ENCODE results near the gene CDC42SE2. TPM values are rescaled to one million over a fixed set of nuclear protein-coding genes. Genes with fewer than 3 reads are reported as not detected.

Gene CDC42SE2
- total RNA-seq, 1 donor from 2014 or later: 12.8 TPM

GRCh38 chr5:131221008-131221703 is 42.7 kb upstream of the CDC42SE2 start:
- no peak overlapping the region for H3K4me3 ChIP-seq
- intact Hi-C loops (cut with DNase I): no loop called here
- H3K4me1 ChIP-seq: no peaks in the 10 kb centered on the region
- no peak for TF ChIP-seq CTCF (IDR thresholded peaks at IDR 0.05)
- H3K27ac ChIP-seq: no peak overlapping the region
- no peak for DNase-seq (ENCODE audit: low spot score in 2 of 2)
- no peaks in the 10 kb centered on the region for H3K9me3 ChIP-seq
- no peaks in the 10 kb centered on the region for H3K36me3 ChIP-seq
- H3K27me3 ChIP-seq: no peaks in the 10 kb centered on the region

- TF ChIP-seq CTCF (IDR thresholded peaks at IDR 0.05): no peak
- H3K4me1 ChIP-seq: no peaks in the 10 kb centered on the region
- intact Hi-C loops (cut with DNase I): no loop called here
- DNase-seq (ENCODE audit: low spot score in 2 of 2): no peak
- no peak overlapping the region for H3K27ac ChIP-seq
- no peaks in the 10 kb centered on the region for H3K27me3 ChIP-seq
- H3K36me3 ChIP-seq: no peaks in the 10 kb centered on the region
- H3K4me3 ChIP-seq: no peak overlapping the region
- H3K9me3 ChIP-seq: no peaks in the 10 kb centered on the region
Observed at GRCh38 chr5:131221888-131222287, 42.0 kb upstream of the CDC42SE2 start.

- H3K4me3 ChIP-seq: no peak overlapping the region
- no peaks in the 10 kb centered on the region for H3K4me1 ChIP-seq
- no peaks in the 10 kb centered on the region for H3K27me3 ChIP-seq
- no peaks in the 10 kb centered on the region for H3K9me3 ChIP-seq
- intact Hi-C loops (cut with DNase I): no loop called here
- H3K27ac ChIP-seq: no peak overlapping the region
- no peak for DNase-seq (ENCODE audit: low spot score in 2 of 2)
- no peak for TF ChIP-seq CTCF (IDR thresholded peaks at IDR 0.05)
- H3K36me3 ChIP-seq: no peaks in the 10 kb centered on the region
Observed at GRCh38 chr5:131222731-131223130, 41.1 kb upstream of the CDC42SE2 start.

GRCh38 chr5:131223751-131224386 is 40.0 kb upstream of the CDC42SE2 start:
- no peaks in the 10 kb centered on the region for H3K27me3 ChIP-seq
- H3K36me3 ChIP-seq: no peaks in the 10 kb centered on the region
- H3K9me3 ChIP-seq: no peaks in the 10 kb centered on the region
- H3K27ac ChIP-seq: no peak overlapping the region
- intact Hi-C loops (cut with DNase I): no loop called here
- no peak overlapping the region for H3K4me3 ChIP-seq
- H3K4me1 ChIP-seq: no peaks in the 10 kb centered on the region
- TF ChIP-seq CTCF (IDR thresholded peaks at IDR 0.05): no peak
- no peak for DNase-seq (ENCODE audit: low spot score in 2 of 2)

GRCh38 chr5:131224387-131225201 is 39.3 kb upstream of the CDC42SE2 start:
- Histone ChIP-seq H3K27me3 (no peaks in the 10 kb centered on the region), H3K27ac (no peak overlapping the region), H3K4me3 (no peak overlapping the region), H3K4me1 (no peaks in the 10 kb centered on the region), H3K36me3 (no peaks in the 10 kb centered on the region), H3K9me3 (no peaks in the 10 kb centered on the region)
- DNase-seq (ENCODE audit: low spot score in 2 of 2): peak; percentile 14 to 67
- intact Hi-C loops (cut with DNase I): no loop called here
- no peak for TF ChIP-seq CTCF (IDR thresholded peaks at IDR 0.05)
